Activated CD4-positive, alpha-beta T cell treated with anti-CD3 and anti-CD28 coated beads for 4 hours (primary cell): ENCODE data around the gene NEGR1.

Source experiments
- DNase-seq, 2 donors: peaks; one replicate each; pipeline ENCODE4 v3.0.0-alpha.2; 2020

Gene NEGR1

DNA sequence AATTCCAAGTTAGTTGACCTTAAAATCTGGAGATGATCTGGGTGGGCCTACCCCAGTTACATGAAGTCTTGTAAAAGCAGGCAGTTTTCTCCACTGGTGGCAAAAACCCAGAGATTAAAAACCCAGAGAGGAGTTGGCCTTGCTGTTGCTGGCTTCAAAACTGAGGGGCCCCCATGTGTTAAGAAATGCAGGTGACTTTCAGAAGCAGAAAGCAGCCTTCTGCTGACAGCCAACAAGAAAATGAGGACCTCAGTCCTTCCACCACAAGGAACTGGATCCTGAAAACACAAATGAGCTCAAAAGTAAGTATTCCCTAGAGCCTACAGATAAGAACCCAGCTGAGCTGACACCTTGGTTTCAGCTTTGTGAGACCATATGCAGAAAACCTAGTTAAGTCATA, 857.8 kb downstream of the NEGR1 start:
- no peak for DNase-seq

DNA sequence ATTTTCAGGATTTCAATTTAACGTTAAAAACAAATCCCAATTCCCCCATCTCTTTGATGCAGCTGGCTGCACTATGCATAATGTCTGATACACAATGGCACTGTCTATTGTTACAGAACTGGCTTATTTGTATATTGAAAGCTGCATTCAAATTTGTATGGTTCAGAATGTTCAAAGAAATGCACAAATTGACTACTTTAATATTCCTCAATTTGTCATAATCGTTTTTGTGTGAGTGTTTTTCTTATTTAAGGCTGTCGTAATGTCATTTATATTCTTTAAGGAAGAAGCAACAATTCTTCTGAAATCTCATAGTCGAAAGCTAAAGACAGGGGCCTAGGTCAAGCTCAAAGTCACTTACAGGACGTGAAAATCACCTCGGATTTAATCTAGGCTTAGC, 860.1 kb downstream of the NEGR1 start:
- no peak for DNase-seq

- no peak for DNase-seq
These were observed 864.9 kb downstream of the NEGR1 start for GRCh38 chr1:71417421-71417820.

- DNase-seq = no peak
These were observed 868.2 kb downstream of the NEGR1 start for GRCh38 chr1:71414179-71414578.

DNA sequence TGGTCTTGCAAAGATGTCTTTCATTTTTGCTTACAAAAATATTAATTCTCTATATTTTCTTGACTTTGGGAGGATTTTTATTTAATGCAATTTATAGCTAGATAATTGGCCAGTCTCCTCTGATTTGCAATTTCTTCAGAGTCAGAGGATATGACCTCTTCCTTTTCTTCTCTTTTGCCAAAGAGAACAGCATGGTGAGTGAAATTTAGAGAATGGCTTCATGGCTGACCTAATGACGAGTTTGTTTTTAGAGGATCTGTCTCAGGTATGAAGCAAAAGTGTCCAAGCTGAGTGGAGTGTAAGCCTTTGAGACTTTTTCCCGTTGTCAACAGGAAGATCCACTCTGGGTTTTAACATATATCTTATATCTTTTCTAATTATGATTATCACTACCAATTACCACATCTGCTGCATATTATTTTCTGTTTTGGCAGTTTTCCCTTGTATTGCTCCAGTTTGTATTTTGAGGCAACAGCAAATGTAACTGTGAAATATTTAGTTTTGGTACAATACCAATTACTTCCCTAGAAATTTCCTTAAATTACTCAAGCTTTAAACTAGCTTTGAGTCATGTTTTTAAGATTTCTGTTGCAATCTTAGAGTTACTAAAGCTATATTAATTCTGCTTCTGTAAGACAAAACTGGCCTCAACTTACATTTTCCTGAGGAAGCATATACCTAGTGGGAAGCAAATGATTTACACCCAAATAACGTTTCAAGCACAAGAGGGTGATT, 868.7 kb downstream of the NEGR1 start:
- DNase-seq = no peak

DNA sequence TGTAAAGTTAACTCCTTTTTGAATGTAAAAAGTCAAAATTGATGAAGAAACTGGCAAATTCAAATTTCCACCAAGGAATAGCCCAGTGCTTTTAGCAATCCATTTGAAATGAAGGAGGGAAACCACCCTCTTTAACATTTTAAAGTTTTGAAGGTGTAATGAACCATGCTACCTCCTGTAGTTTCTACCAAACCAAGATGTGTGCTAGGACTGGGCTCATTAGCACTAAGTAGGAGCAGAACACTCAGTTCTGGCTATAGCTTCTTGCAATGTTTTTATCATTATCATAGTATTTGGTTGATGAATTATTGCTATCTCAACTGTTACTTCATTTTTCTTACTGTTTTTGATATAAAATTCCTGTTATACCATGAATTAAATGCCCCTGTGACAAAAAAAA, 882.3 kb downstream of the NEGR1 start:
- no peak for DNase-seq

- DNase-seq = no peak
These were observed 882.7 kb downstream of the NEGR1 start for GRCh38 chr1:71399594-71399993.

DNA sequence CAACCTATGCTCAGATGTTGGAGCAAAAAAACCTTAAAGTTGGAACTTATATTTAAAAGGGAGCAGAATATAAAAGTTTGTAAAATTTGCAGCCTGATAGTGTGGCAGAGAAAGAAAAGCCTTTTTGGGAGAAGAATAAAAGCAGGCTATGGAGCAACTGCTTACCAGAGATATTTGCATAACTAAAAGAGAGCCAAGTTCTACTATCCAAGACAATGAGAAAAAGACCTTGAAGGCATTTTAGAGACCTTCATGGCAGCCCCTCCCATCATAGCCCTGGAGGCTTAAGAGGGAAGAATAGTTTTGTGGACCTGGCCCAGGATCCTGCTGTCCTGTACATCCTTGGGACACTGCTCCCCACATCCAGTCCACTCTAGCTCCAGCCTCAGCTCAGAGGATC, 889.0 kb downstream of the NEGR1 start:
- DNase-seq = no peak

DNA sequence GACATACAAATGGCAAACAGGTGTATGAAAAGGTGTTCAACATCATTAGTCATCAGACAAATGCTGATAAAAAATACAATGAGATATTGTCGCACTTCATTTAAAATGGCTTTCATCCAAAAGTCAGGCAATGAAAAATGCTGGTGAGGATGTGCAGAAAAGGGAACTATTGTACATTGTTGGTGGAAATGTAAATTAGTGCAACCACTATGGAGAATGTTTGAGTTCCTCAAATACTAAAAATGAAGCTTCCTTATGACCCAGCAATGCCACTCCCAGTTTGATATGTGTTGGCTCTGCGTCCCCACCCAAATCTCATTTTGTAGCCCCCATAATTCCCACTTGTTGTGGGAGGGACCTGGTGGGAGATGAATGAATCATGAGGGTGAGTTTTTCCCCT, 891.8 kb downstream of the NEGR1 start:
- DNase-seq = no peak

DNA sequence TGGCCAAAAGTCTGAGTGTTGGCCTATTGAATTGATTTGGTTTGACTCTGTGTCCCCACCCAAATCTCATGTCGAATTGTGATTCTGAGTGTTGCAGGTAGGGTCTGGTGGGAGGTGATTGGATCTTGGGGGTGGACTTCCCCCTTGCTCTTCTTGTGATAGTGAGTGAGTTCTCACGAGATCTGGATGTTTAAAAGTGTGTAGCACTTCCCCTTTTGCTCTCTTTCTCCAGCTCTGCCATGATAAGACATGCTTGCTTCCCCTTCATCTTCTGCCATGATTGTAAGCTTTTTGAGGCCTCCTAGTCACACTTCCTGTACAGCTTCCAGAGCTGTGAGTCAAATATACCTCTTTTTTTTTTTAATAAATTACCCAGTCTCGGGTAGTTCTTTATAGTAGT, 904.5 kb downstream of the NEGR1 start:
- no peak for DNase-seq

- no peak for DNase-seq
These were observed 909.8 kb downstream of the NEGR1 start for GRCh38 chr1:71372496-71372895.

GRCh38 chr1:71371581-71371980, 910.8 kb downstream of the NEGR1 start:
- no peak for DNase-seq

DNA sequence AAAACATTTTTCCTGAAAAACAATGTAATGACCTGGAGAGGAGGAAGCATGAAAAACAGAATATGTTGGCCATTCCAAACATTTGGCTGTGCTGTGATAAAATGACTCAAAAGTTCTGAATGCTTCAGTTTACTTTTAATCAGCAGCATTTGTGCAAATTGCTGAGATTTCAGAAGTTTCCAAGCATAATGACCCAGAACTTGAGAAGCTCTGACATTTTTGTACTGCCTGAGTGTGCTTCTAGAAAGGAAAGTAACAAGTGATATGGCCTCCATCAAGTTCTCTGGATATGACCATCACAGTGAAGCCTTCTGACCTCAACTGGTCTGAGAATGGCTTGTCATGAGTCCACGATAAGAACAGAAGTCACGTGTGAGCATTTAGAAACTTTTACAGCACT, 918.1 kb downstream of the NEGR1 start:
- no peak for DNase-seq

GRCh38 chr1:71362691-71363090, 919.6 kb downstream of the NEGR1 start:
- DNase-seq = no peak

- no peak for DNase-seq
These were observed 920.3 kb downstream of the NEGR1 start for GRCh38 chr1:71362076-71362475.

- DNase-seq = no peak
These were observed 924.6 kb downstream of the NEGR1 start for GRCh38 chr1:71357708-71358107.

DNA sequence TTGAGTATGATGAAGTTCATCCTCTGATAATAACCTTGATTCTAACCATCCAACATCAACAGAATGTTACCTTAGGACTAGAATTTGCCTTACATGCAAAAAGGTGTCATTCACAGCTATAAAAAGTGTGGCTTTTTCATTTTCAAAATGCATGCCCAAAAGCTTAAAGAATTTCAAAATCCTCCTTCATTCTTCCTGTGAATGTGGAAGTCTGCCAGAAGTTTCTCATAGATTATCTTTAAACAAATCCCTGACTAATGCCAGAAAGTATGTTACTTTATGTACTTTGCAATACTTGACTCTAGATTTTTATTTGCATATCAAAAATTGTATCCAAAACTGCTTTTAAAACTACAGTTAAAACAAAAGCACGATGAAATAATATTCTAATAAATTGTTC, 930.9 kb downstream of the NEGR1 start:
- no peak for DNase-seq

DNA sequence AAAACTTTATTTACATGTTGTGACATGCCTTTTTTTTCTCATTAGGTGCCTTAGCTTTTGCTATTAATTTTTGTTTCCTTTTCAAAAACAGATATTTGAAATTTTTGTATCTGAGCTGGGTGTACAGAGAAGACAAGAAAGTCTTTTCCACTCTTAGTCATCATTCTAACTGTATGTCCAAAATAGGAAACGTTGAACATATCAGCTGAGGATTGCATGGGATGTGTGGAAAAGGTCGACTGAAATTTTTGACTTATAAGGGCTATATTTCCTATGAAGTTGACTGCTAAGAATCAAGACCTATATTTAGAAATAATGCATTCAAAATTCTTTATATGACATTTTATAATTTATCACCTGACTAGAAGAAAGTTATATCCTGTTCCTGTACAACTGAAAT, 931.5 kb downstream of the NEGR1 start:
- no peak for DNase-seq

DNA sequence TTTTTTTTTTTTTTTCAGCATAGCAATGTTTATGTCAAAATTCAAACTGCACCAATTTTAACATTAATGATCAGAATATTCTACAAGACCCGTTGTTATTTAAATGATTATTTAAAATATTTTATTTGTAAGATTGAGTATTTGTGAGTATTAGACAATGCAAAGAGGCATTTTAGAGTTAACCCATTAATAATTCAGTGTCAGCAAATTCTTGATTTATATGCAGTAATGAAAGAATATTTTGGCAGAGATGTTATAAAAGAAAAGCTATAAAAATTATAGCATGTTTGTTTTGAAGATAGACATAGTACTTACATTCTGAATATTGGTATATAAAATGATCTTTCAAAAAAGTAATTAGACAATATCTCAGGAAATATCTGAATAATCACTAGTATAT, 932.0 kb downstream of the NEGR1 start:
- no peak for DNase-seq
